Stomach (tissue), 4 donors: ENCODE data around the gene SELENBP1.

Source experiments
- POLR2A ChIP-seq, 4 donors: fragments of 450-650 bp; IDR thresholded peaks; one replicate each; pipeline ENCODE4 v1.6.1; 2016; ENCODE audit warnings: antibody characterized with exemption in 4 of 4, control low read depth in 2 of 4, mild to moderate bottlenecking in 1 of 4, moderate library complexity in 1 of 4
- POLR2AphosphoS5 ChIP-seq, 3 donors: sonication (generic); formaldehyde crosslinking; IDR thresholded peaks; one replicate each; pipeline ENCODE4 v1.6.1; 2016; ENCODE audit warnings: antibody characterized with exemption in 3 of 3
- TF ChIP-seq, protein P1 (sequence below), 7 experiments: fragments of 450-650 bp in 4 of 7; fragments of 200-600 bp in 3 of 7; sonication (generic) in 3 of 7; IDR thresholded peaks; one replicate each; pipeline ENCODE4 v1.5.1; 2016 to 2019; ENCODE audit warnings: antibody characterized with exemption in 7 of 7, control low read depth in 2 of 7, mild to moderate bottlenecking in 1 of 7

GRCh38 chr1:151370211-151370911, 2.1 kb downstream of the SELENBP1 start:
- TF ChIP-seq, protein P1, sequence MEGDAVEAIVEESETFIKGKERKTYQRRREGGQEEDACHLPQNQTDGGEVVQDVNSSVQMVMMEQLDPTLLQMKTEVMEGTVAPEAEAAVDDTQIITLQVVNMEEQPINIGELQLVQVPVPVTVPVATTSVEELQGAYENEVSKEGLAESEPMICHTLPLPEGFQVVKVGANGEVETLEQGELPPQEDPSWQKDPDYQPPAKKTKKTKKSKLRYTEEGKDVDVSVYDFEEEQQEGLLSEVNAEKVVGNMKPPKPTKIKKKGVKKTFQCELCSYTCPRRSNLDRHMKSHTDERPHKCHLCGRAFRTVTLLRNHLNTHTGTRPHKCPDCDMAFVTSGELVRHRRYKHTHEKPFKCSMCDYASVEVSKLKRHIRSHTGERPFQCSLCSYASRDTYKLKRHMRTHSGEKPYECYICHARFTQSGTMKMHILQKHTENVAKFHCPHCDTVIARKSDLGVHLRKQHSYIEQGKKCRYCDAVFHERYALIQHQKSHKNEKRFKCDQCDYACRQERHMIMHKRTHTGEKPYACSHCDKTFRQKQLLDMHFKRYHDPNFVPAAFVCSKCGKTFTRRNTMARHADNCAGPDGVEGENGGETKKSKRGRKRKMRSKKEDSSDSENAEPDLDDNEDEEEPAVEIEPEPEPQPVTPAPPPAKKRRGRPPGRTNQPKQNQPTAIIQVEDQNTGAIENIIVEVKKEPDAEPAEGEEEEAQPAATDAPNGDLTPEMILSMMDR (IDR thresholded peaks at IDR 0.05), result no peak
- TF ChIP-seq POLR2AphosphoS5 (IDR thresholded peaks at IDR 0.05), result no peak
- TF ChIP-seq POLR2A (IDR thresholded peaks at IDR 0.05), result no peak
